ENCODE results near the gene ORC4.
"Not testable (repeated sequence)": the region's sequence is repeated elsewhere in the genome, so short reads cannot be mapped to it uniquely, and the experiment has no call there.

Gene ORC4

GRCh38 chr2:147994965-147995364 lies 25.6 kb downstream of the ORC4 start:
- H2AFZ ChIP-seq (ENCODE audit: low read depth, low read length), result not testable (repeated sequence)
- WGBS, result 99% methylated on average over 7 of the region's 7 CpGs

GRCh38 chr2:147989809-147990403 lies 30.6 kb downstream of the ORC4 start:
- no peak overlapping the region for H3K18ac ChIP-seq (ENCODE audit: low read depth in 1 of 2, low read length in 2 of 2)
- no peak overlapping the region for H2BK120ac ChIP-seq (ENCODE audit: low read depth, low read length)
- no peak overlapping the region for H3K23ac ChIP-seq (ENCODE audit: low read length in 2 of 2)
- H3K79me1 ChIP-seq (replicated peaks; ENCODE audit: low read length, poor library complexity, severe bottlenecking), result peaks cover 9% of the 10 kb centered on the region
- 80% methylated on average over 3 of the region's 4 CpGs for WGBS
- H4K8ac ChIP-seq (ENCODE audit: low read length), result no peak overlapping the region
- no peaks in the 10 kb centered on the region for H3K27me3 ChIP-seq (ENCODE audit: control insufficient read depth in 1 of 2, insufficient read depth in 1 of 2, low read length in 2 of 2)
- no peak overlapping the region for H3K27ac ChIP-seq (ENCODE audit: low read length, poor library complexity, severe bottlenecking)
- no peak overlapping the region for H2BK15ac ChIP-seq (ENCODE audit: low read depth, poor library complexity, severe bottlenecking)
- no peak overlapping the region for H3K4me2 ChIP-seq (ENCODE audit: low read length, poor library complexity, severe bottlenecking)
- H3K4ac ChIP-seq (ENCODE audit: low read depth in 1 of 2, low read length in 2 of 2), result no peak overlapping the region
- H2BK5ac ChIP-seq (ENCODE audit: low read depth, low read length, poor library complexity, severe bottlenecking), result no peak overlapping the region
- H2AK5ac ChIP-seq (ENCODE audit: low read length, severe bottlenecking), result no peak overlapping the region
- no peak overlapping the region for H2BK12ac ChIP-seq (ENCODE audit: low read length in 2 of 2)
- H3K36me3 ChIP-seq (ENCODE audit: control insufficient read depth in 1 of 2, insufficient read depth in 2 of 2, low read depth in 1 of 2, low read length in 2 of 2), result no peaks in the 10 kb centered on the region
- peak overlapping the region; percentile 72 for H3K9ac ChIP-seq (ENCODE audit: low read length)
- H3K14ac ChIP-seq (ENCODE audit: low read length in 2 of 2), result no peak overlapping the region
- H3K9me3 ChIP-seq (ENCODE audit: control insufficient read depth, low read length), result no peaks in the 10 kb centered on the region
- peak; percentile 68 for DNase-seq
- no peak overlapping the region for H4K91ac ChIP-seq (ENCODE audit: low read length)
- H2AFZ ChIP-seq (ENCODE audit: low read depth, low read length), result no peak overlapping the region
- no peaks in the 10 kb centered on the region for H3K4me1 ChIP-seq (ENCODE audit: control insufficient read depth, insufficient read depth, low read depth, low read length)
- H3K4me3 ChIP-seq (ENCODE audit: insufficient read depth in 1 of 2, low read depth in 1 of 2, low read length in 2 of 2), result no peak overlapping the region

More at GRCh38 chr2:147994965-147995364, 25.6 kb downstream of the ORC4 start:
- H3K18ac ChIP-seq (ENCODE audit: low read depth in 1 of 2, low read length in 2 of 2); H3K9ac ChIP-seq (ENCODE audit: low read length); H4K8ac ChIP-seq (ENCODE audit: low read length); H2BK15ac ChIP-seq (ENCODE audit: low read depth, poor library complexity, severe bottlenecking); H2BK5ac ChIP-seq (ENCODE audit: low read depth, low read length, poor library complexity, severe bottlenecking); H3K27me3 ChIP-seq (ENCODE audit: control insufficient read depth in 1 of 2, insufficient read depth in 1 of 2, low read length in 2 of 2); H2AK5ac ChIP-seq (ENCODE audit: low read length, severe bottlenecking); H3K4me1 ChIP-seq (ENCODE audit: control insufficient read depth, insufficient read depth, low read depth, low read length); H3K36me3 ChIP-seq (ENCODE audit: control insufficient read depth in 1 of 2, insufficient read depth in 2 of 2, low read depth in 1 of 2, low read length in 2 of 2); H3K27ac ChIP-seq (ENCODE audit: low read length, poor library complexity, severe bottlenecking); H3K4me2 ChIP-seq (ENCODE audit: low read length, poor library complexity, severe bottlenecking); H2BK120ac ChIP-seq (ENCODE audit: low read depth, low read length); H4K91ac ChIP-seq (ENCODE audit: low read length); DNase-seq; H3K9me3 ChIP-seq (ENCODE audit: control insufficient read depth, low read length); H3K4ac ChIP-seq (ENCODE audit: low read depth in 1 of 2, low read length in 2 of 2); H3K14ac ChIP-seq (ENCODE audit: low read length in 2 of 2); H3K4me3 ChIP-seq (ENCODE audit: insufficient read depth in 1 of 2, low read depth in 1 of 2, low read length in 2 of 2); H2BK12ac ChIP-seq (ENCODE audit: low read length in 2 of 2); H3K23ac ChIP-seq (ENCODE audit: low read length in 2 of 2): not testable (repeated sequence)
- H3K79me1 ChIP-seq (replicated peaks; ENCODE audit: low read length, poor library complexity, severe bottlenecking), result peaks cover 14% of the 10 kb centered on the region

- no peaks in the 10 kb centered on the region for H3K9me3 ChIP-seq (ENCODE audit: control insufficient read depth, low read length)
- no peak overlapping the region for H2BK120ac ChIP-seq (ENCODE audit: low read depth, low read length)
- H2BK15ac ChIP-seq (ENCODE audit: low read depth, poor library complexity, severe bottlenecking), result no peak overlapping the region
- peaks cover 8% of the 10 kb centered on the region for H3K79me1 ChIP-seq (replicated peaks; ENCODE audit: low read length, poor library complexity, severe bottlenecking)
- no peaks in the 10 kb centered on the region for H3K4me1 ChIP-seq (ENCODE audit: control insufficient read depth, insufficient read depth, low read depth, low read length)
- H2AK5ac ChIP-seq (ENCODE audit: low read length, severe bottlenecking), result no peak overlapping the region
- no peak overlapping the region for H3K27ac ChIP-seq (ENCODE audit: low read length, poor library complexity, severe bottlenecking)
- no peak overlapping the region for H2AFZ ChIP-seq (ENCODE audit: low read depth, low read length)
- no peak overlapping the region for H3K23ac ChIP-seq (ENCODE audit: low read length in 2 of 2)
- no peak overlapping the region for H3K4me2 ChIP-seq (ENCODE audit: low read length, poor library complexity, severe bottlenecking)
- no peak overlapping the region for H3K14ac ChIP-seq (ENCODE audit: low read length in 2 of 2)
- no peaks in the 10 kb centered on the region for H3K36me3 ChIP-seq (ENCODE audit: control insufficient read depth in 1 of 2, insufficient read depth in 2 of 2, low read depth in 1 of 2, low read length in 2 of 2)
- no peak overlapping the region for H4K91ac ChIP-seq (ENCODE audit: low read length)
- no peak overlapping the region for H3K4me3 ChIP-seq (ENCODE audit: insufficient read depth in 1 of 2, low read depth in 1 of 2, low read length in 2 of 2)
- H2BK12ac ChIP-seq (ENCODE audit: low read length in 2 of 2), result no peak overlapping the region
- no peaks in the 10 kb centered on the region for H3K27me3 ChIP-seq (ENCODE audit: control insufficient read depth in 1 of 2, insufficient read depth in 1 of 2, low read length in 2 of 2)
- no peak overlapping the region for H3K9ac ChIP-seq (ENCODE audit: low read length)
- no peak overlapping the region for H3K18ac ChIP-seq (ENCODE audit: low read depth in 1 of 2, low read length in 2 of 2)
- WGBS, result 92% methylated on average over 2 of the region's 3 CpGs
- H2BK5ac ChIP-seq (ENCODE audit: low read depth, low read length, poor library complexity, severe bottlenecking), result no peak overlapping the region
- no peak overlapping the region for H4K8ac ChIP-seq (ENCODE audit: low read length)
- no peak overlapping the region for H3K4ac ChIP-seq (ENCODE audit: low read depth in 1 of 2, low read length in 2 of 2)
- no peak for DNase-seq
Observed at GRCh38 chr2:147989102-147989501, 31.4 kb downstream of the ORC4 start.

- Histone ChIP-seq H3K14ac (ENCODE audit: low read length in 2 of 2) (no peak overlapping the region), H3K9me3 (ENCODE audit: control insufficient read depth, low read length) (peaks cover 3% of the 10 kb centered on the region), H2BK12ac (ENCODE audit: low read length in 2 of 2) (no peak overlapping the region), H3K79me1 (replicated peaks; ENCODE audit: low read length, poor library complexity, severe bottlenecking) (peaks cover 23% of the 10 kb centered on the region), H2AFZ (ENCODE audit: low read depth, low read length) (no peak overlapping the region), H2AK5ac (ENCODE audit: low read length, severe bottlenecking) (no peak overlapping the region), H3K4ac (ENCODE audit: low read depth in 1 of 2, low read length in 2 of 2) (no peak overlapping the region), H3K4me3 (ENCODE audit: insufficient read depth in 1 of 2, low read depth in 1 of 2, low read length in 2 of 2) (no peak overlapping the region), H3K9ac (ENCODE audit: low read length) (no peak overlapping the region), H3K36me3 (ENCODE audit: control insufficient read depth in 1 of 2, insufficient read depth in 2 of 2, low read depth in 1 of 2, low read length in 2 of 2) (peaks cover 0 to 11% of the 10 kb centered on the region in 2 experiments), H4K91ac (ENCODE audit: low read length) (no peak overlapping the region), H3K18ac (ENCODE audit: low read depth in 1 of 2, low read length in 2 of 2) (no peak overlapping the region), H3K27me3 (ENCODE audit: control insufficient read depth in 1 of 2, insufficient read depth in 1 of 2, low read length in 2 of 2) (no peaks in the 10 kb centered on the region), H2BK15ac (ENCODE audit: low read depth, poor library complexity, severe bottlenecking) (no peak overlapping the region), H2BK120ac (ENCODE audit: low read depth, low read length) (no peak overlapping the region), H4K8ac (ENCODE audit: low read length) (no peak overlapping the region), H3K4me1 (ENCODE audit: control insufficient read depth, insufficient read depth, low read depth, low read length) (no peaks in the 10 kb centered on the region), H2BK5ac (ENCODE audit: low read depth, low read length, poor library complexity, severe bottlenecking) (no peak overlapping the region), H3K27ac (ENCODE audit: low read length, poor library complexity, severe bottlenecking) (no peak overlapping the region), H3K23ac (ENCODE audit: low read length in 2 of 2) (no peak overlapping the region), H3K4me2 (ENCODE audit: low read length, poor library complexity, severe bottlenecking) (no peak overlapping the region)
- WGBS, result 100% methylated on average over 2 of the region's 5 CpGs
- no peak for DNase-seq
Observed at GRCh38 chr2:147980940-147981528, 39.5 kb downstream of the ORC4 start.
